ENCODE measurements around the gene BICD2. TPM values are rescaled to one million over a fixed set of nuclear protein-coding genes. Genes with fewer than 3 reads are reported as not detected.

The BICD2 gene
- total and polyA plus RNA-seq, 2 of the 13 experiments (the other 11 are each of a cell fraction or from before 2014, with no cell fraction given) = 5.1 to 17.4 TPM

GRCh38 chr9:92669890-92670708 lies 94.5 kb downstream of the BICD2 start, which contains the start of gene IPPK (continued):
- TF ChIP-seq AGO1 (IDR thresholded peaks at IDR 0.05; ENCODE audit: low read depth, low read length, poor library complexity, severe bottlenecking) (peak; percentile 55), KLF9 (CRISPR knock-in tag; IDR thresholded peaks at IDR 0.05; ENCODE audit: low read depth) (no peak; the same call in 1 of the 2 replicates), RNF219 (CRISPR knock-in tag; IDR thresholded peaks at IDR 0.05) (no peak), HOXA3 (CRISPR knock-in tag; IDR thresholded peaks at IDR 0.05) (peak; percentile 100), ZBTB4 (CRISPR knock-in tag; IDR thresholded peaks at IDR 0.05; ENCODE audit: borderline replicate concordance) (no peak), ATAD3A (CRISPR knock-in tag; IDR thresholded peaks at IDR 0.05) (no peak), ZNF317 (CRISPR knock-in tag; IDR thresholded peaks at IDR 0.05) (no peak), ZNF234 (CRISPR knock-in tag; conservative IDR thresholded peaks at IDR 0.05) (no peak), ZMYM4 (CRISPR knock-in tag; IDR thresholded peaks at IDR 0.05) (peak; percentile 76; the same call in 1 of the 2 replicates), ZFP36L1 (CRISPR knock-in tag; IDR thresholded peaks at IDR 0.05) (no peak), ZNF580 (CRISPR knock-in tag; IDR thresholded peaks at IDR 0.05; ENCODE audit: borderline replicate concordance, low read depth) (no peak; the same call in 1 of the 2 replicates), PHF21A (CRISPR knock-in tag; IDR thresholded peaks at IDR 0.05) (peak; percentile 76), BRD4 (CRISPR knock-in tag; IDR thresholded peaks at IDR 0.05) (peak; percentile 35), HBP1 (CRISPR knock-in tag; IDR thresholded peaks at IDR 0.05; ENCODE audit: low read depth) (peak; percentile 74; the same call in 1 of the 2 replicates), ARID5B (CRISPR knock-in tag; IDR thresholded peaks at IDR 0.05) (no peak; the same call in 1 of the 2 replicates), ZNF784 (CRISPR knock-in tag; IDR thresholded peaks at IDR 0.05; ENCODE audit: borderline replicate concordance) (no peak; the same call in 1 of the 2 replicates)

All from HepG2 (cell line).